Measurements from ENCODE around the gene PFKFB4.

The PFKFB4 gene

GRCh38 chr3:48524970-48525369 lies 31.6 kb downstream of the PFKFB4 start:
- Histone ChIP-seq H3K9ac (ENCODE audit: insufficient read length, low read depth) (no peak overlapping the region), H3K9me3 (ENCODE audit: insufficient read depth, low read length) (no peaks in the 10 kb centered on the region), H3K36me3 (ENCODE audit: insufficient read depth, insufficient read length, low read length) (peaks cover 21% of the 10 kb centered on the region), H3K27me3 (ENCODE audit: insufficient read depth, insufficient read length) (no peaks in the 10 kb centered on the region), H3K4me3 (ENCODE audit: insufficient read length, low read depth) (no peak overlapping the region), H3K4me1 (ENCODE audit: insufficient read depth, insufficient read length) (no peaks in the 10 kb centered on the region)
- no peak for DNase-seq (ENCODE audit: low read depth, low spot score)
- TF ChIP-seq ZNF274 (IDR thresholded peaks at IDR 0.05; ENCODE audit: low read depth, low read length) (no peak), YY1 (IDR thresholded peaks at IDR 0.05; ENCODE audit: insufficient read depth, insufficient read length) (no peak), SUZ12 (IDR thresholded peaks at IDR 0.05; ENCODE audit: extremely low read depth, insufficient read depth, insufficient read length) (no peak)

- Histone ChIP-seq H3K9ac (ENCODE audit: insufficient read length, low read depth) (no peak overlapping the region), H3K27me3 (ENCODE audit: insufficient read depth, insufficient read length) (no peaks in the 10 kb centered on the region), H3K4me1 (ENCODE audit: insufficient read depth, insufficient read length) (no peaks in the 10 kb centered on the region), H3K36me3 (ENCODE audit: insufficient read depth, insufficient read length, low read length) (peaks cover 23% of the 10 kb centered on the region), H3K4me3 (ENCODE audit: insufficient read length, low read depth) (no peak overlapping the region), H3K9me3 (ENCODE audit: insufficient read depth, low read length) (no peaks in the 10 kb centered on the region)
- no peak for TF ChIP-seq SUZ12 (IDR thresholded peaks at IDR 0.05; ENCODE audit: extremely low read depth, insufficient read depth, insufficient read length)
- no peak for TF ChIP-seq ZNF274 (IDR thresholded peaks at IDR 0.05; ENCODE audit: low read depth, low read length)
- no peak for TF ChIP-seq YY1 (IDR thresholded peaks at IDR 0.05; ENCODE audit: insufficient read depth, insufficient read length)
- no peak for DNase-seq (ENCODE audit: low read depth, low spot score)
These were observed 35.0 kb downstream of the PFKFB4 start for GRCh38 chr3:48521635-48522034.

GRCh38 chr3:48519277-48519643 lies 37.3 kb downstream of the PFKFB4 start:
- H3K9me3 ChIP-seq (ENCODE audit: insufficient read depth, low read length), result no peaks in the 10 kb centered on the region
- no peaks in the 10 kb centered on the region for H3K4me1 ChIP-seq (ENCODE audit: insufficient read depth, insufficient read length)
- H3K27me3 ChIP-seq (ENCODE audit: insufficient read depth, insufficient read length), result no peaks in the 10 kb centered on the region
- no peak for DNase-seq (ENCODE audit: low read depth, low spot score)
- H3K36me3 ChIP-seq (ENCODE audit: insufficient read depth, insufficient read length, low read length), result peaks cover 17% of the 10 kb centered on the region
- H3K4me3 ChIP-seq (ENCODE audit: insufficient read length, low read depth), result no peak overlapping the region
- no peak for TF ChIP-seq SUZ12 (IDR thresholded peaks at IDR 0.05; ENCODE audit: extremely low read depth, insufficient read depth, insufficient read length)
- no peak for TF ChIP-seq YY1 (IDR thresholded peaks at IDR 0.05; ENCODE audit: insufficient read depth, insufficient read length)
- no peak for TF ChIP-seq ZNF274 (IDR thresholded peaks at IDR 0.05; ENCODE audit: low read depth, low read length)
- H3K9ac ChIP-seq (ENCODE audit: insufficient read length, low read depth), result no peak overlapping the region

- no peak for TF ChIP-seq SUZ12 (IDR thresholded peaks at IDR 0.05; ENCODE audit: extremely low read depth, insufficient read depth, insufficient read length)
- TF ChIP-seq YY1 (IDR thresholded peaks at IDR 0.05; ENCODE audit: insufficient read depth, insufficient read length), result no peak
- Histone ChIP-seq H3K9me3 (ENCODE audit: insufficient read depth, low read length) (no peaks in the 10 kb centered on the region), H3K36me3 (ENCODE audit: insufficient read depth, insufficient read length, low read length) (peaks cover 14% of the 10 kb centered on the region), H3K9ac (ENCODE audit: insufficient read length, low read depth) (no peak overlapping the region), H3K4me1 (ENCODE audit: insufficient read depth, insufficient read length) (no peaks in the 10 kb centered on the region), H3K4me3 (ENCODE audit: insufficient read length, low read depth) (no peak overlapping the region), H3K27me3 (ENCODE audit: insufficient read depth, insufficient read length) (no peaks in the 10 kb centered on the region)
- no peak for DNase-seq (ENCODE audit: low read depth, low spot score)
These were observed 37.8 kb downstream of the PFKFB4 start for GRCh38 chr3:48518638-48519276.

- Histone ChIP-seq H3K9ac (ENCODE audit: insufficient read length, low read depth) (no peak overlapping the region), H3K9me3 (ENCODE audit: insufficient read depth, low read length) (no peaks in the 10 kb centered on the region), H3K4me1 (ENCODE audit: insufficient read depth, insufficient read length) (no peaks in the 10 kb centered on the region), H3K4me3 (ENCODE audit: insufficient read length, low read depth) (no peak overlapping the region), H3K27me3 (ENCODE audit: insufficient read depth, insufficient read length) (no peaks in the 10 kb centered on the region), H3K36me3 (ENCODE audit: insufficient read depth, insufficient read length, low read length) (peaks cover 9% of the 10 kb centered on the region)
- TF ChIP-seq YY1 (IDR thresholded peaks at IDR 0.05; ENCODE audit: insufficient read depth, insufficient read length), result no peak
- no peak for TF ChIP-seq ZNF274 (IDR thresholded peaks at IDR 0.05; ENCODE audit: low read depth, low read length)
- no peak for DNase-seq (ENCODE audit: low read depth, low spot score)
These were observed 38.5 kb downstream of the PFKFB4 start for GRCh38 chr3:48518069-48518468.

GRCh38 chr3:48516571-48516970 lies 40.0 kb downstream of the PFKFB4 start:
- no peak overlapping the region for H3K9ac ChIP-seq (ENCODE audit: insufficient read length, low read depth)
- no peaks in the 10 kb centered on the region for H3K4me1 ChIP-seq (ENCODE audit: insufficient read depth, insufficient read length)
- no peaks in the 10 kb centered on the region for H3K9me3 ChIP-seq (ENCODE audit: insufficient read depth, low read length)
- DNase-seq (ENCODE audit: low read depth, low spot score), result no peak
- peaks cover 9% of the 10 kb centered on the region for H3K36me3 ChIP-seq (ENCODE audit: insufficient read depth, insufficient read length, low read length)
- TF ChIP-seq YY1 (IDR thresholded peaks at IDR 0.05; ENCODE audit: insufficient read depth, insufficient read length) (no peak), ZNF274 (IDR thresholded peaks at IDR 0.05; ENCODE audit: low read depth, low read length) (no peak), SUZ12 (IDR thresholded peaks at IDR 0.05; ENCODE audit: extremely low read depth, insufficient read depth, insufficient read length) (no peak)
- H3K27me3 ChIP-seq (ENCODE audit: insufficient read depth, insufficient read length), result no peaks in the 10 kb centered on the region
- no peak overlapping the region for H3K4me3 ChIP-seq (ENCODE audit: insufficient read length, low read depth)

- TF ChIP-seq ZNF274 (IDR thresholded peaks at IDR 0.05; ENCODE audit: low read depth, low read length), result no peak
- TF ChIP-seq YY1 (IDR thresholded peaks at IDR 0.05; ENCODE audit: insufficient read depth, insufficient read length), result no peak
- TF ChIP-seq SUZ12 (IDR thresholded peaks at IDR 0.05; ENCODE audit: extremely low read depth, insufficient read depth, insufficient read length), result no peak
- Histone ChIP-seq H3K9me3 (ENCODE audit: insufficient read depth, low read length) (no peaks in the 10 kb centered on the region), H3K27me3 (ENCODE audit: insufficient read depth, insufficient read length) (no peaks in the 10 kb centered on the region), H3K9ac (ENCODE audit: insufficient read length, low read depth) (no peak overlapping the region), H3K4me1 (ENCODE audit: insufficient read depth, insufficient read length) (peaks cover 2% of the 10 kb centered on the region), H3K4me3 (ENCODE audit: insufficient read length, low read depth) (no peak overlapping the region), H3K36me3 (ENCODE audit: insufficient read depth, insufficient read length, low read length) (peaks cover 5% of the 10 kb centered on the region)
- DNase-seq (ENCODE audit: low read depth, low spot score), result no peak
These were observed 42.0 kb downstream of the PFKFB4 start for GRCh38 chr3:48514431-48515227.

Measured in NT2/D1 (cell line).